WTC11 (cell line): ENCODE results near the gene FBH1. TPM values are rescaled to one million over a fixed set of nuclear protein-coding genes. Genes with fewer than 3 reads are reported as not detected.

Source experiments
- ATAC-seq: fragments of 200-7000 bp; cut with Tn5 transposase; 2 replicates; pipeline ENCODE4 v1.10.0; 2021; ENCODE audit warnings: mild to moderate bottlenecking, moderate library complexity
- CTCF ChIA-PET: fragments of 300-600 bp; sonication (Branson Sonifier 250); formaldehyde crosslinking; loops from one replicate; lab custom pipeline; 2021; ENCODE audit warnings: antibody characterized with exemption; lab: Charles Lee
- POLR2A ChIA-PET: fragments of 350-600 bp; sonication (Branson Sonifier 250); formaldehyde crosslinking; loops from one replicate; lab custom pipeline; 2021; ENCODE audit warnings: antibody characterized with exemption; lab: Charles Lee
- DNase-seq: peaks from one replicate; pipeline ENCODE4 v3.0.0; 2021; ENCODE audit warnings: low spot score
- H3K27ac Mint-ChIP-seq: 2 replicates; pipeline ENCODE4 v1.8.0; 2021; ENCODE audit warnings: mixed read lengths
- H3K27me3 Mint-ChIP-seq: 2 replicates; pipeline ENCODE4 v1.8.0; 2021; ENCODE audit warnings: low read depth, mild to moderate bottlenecking, moderate library complexity, mixed read lengths
- H3K36me3 Mint-ChIP-seq: 2 replicates; pipeline ENCODE4 v1.8.0; 2021; ENCODE audit warnings: mixed read lengths
- H3K4me1 Mint-ChIP-seq: 2 replicates; pipeline ENCODE4 v1.8.0; 2022; ENCODE audit warnings: mixed read lengths
- H3K4me3 Mint-ChIP-seq: 2 replicates; pipeline ENCODE4 v1.8.0; 2021; ENCODE audit warnings: mild to moderate bottlenecking, moderate library complexity, mixed read lengths
- H3K9me3 Mint-ChIP-seq: 2 replicates; pipeline ENCODE4 v1.8.0; 2021; ENCODE audit warnings: mixed read lengths
- ATF1 ChIP-seq: sonication (generic); formaldehyde crosslinking; IDR thresholded peaks from 2 replicates; pipeline ENCODE4 v1.8.1; 2023; ENCODE audit warnings: mild to moderate bottlenecking, moderate library complexity, missing genetic modification reagents
- CBFB ChIP-seq: sonication (generic); formaldehyde crosslinking; IDR thresholded peaks from 2 replicates; pipeline ENCODE4 v1.8.1; 2022; ENCODE audit warnings: mild to moderate bottlenecking, low read depth, missing genetic modification reagents
- EMX1 ChIP-seq: fragments of 250-450 bp; sonication (Bioruptor Pico); IDR thresholded peaks from 2 replicates; pipeline ENCODE4 v1.8.0; 2021; ENCODE audit warnings: mild to moderate bottlenecking
- FOXK1 ChIP-seq: sonication (generic); formaldehyde crosslinking; IDR thresholded peaks from 2 replicates; pipeline ENCODE4 v1.8.0; 2022; ENCODE audit warnings: mild to moderate bottlenecking, moderate library complexity, missing genetic modification reagents
- GTF2I ChIP-seq: fragments of 250-450 bp; sonication (Bioruptor Pico); conservative IDR thresholded peaks from 2 replicates; pipeline ENCODE4 v1.4.0; 2021; ENCODE audit warnings: mild to moderate bottlenecking
- NR1H2 ChIP-seq: sonication (generic); formaldehyde crosslinking; IDR thresholded peaks from 2 replicates; pipeline ENCODE4 v1.9.0; 2021; ENCODE audit warnings: mild to moderate bottlenecking, moderate library complexity, missing genetic modification reagents
- RELA ChIP-seq: sonication (generic); formaldehyde crosslinking; IDR thresholded peaks from 2 replicates; pipeline ENCODE4 v1.8.1; 2022; ENCODE audit warnings: missing genetic modification reagents, mild to moderate bottlenecking, borderline replicate concordance
- RORB ChIP-seq: fragments of 250-450 bp; sonication (Bioruptor Pico); IDR thresholded peaks from 2 replicates; pipeline ENCODE4 v1.9.0; 2021; ENCODE audit warnings: mild to moderate bottlenecking
- ZBTB21 ChIP-seq: sonication (generic); formaldehyde crosslinking; IDR thresholded peaks from 2 replicates; pipeline ENCODE4 v1.8.1; 2023; ENCODE audit warnings: mild to moderate bottlenecking, missing genetic modification reagents, borderline replicate concordance
- ZNF121 ChIP-seq: sonication (generic); formaldehyde crosslinking; IDR thresholded peaks from 2 replicates; pipeline ENCODE4 v1.8.0; 2023; ENCODE audit warnings: missing genetic modification reagents
- ZNF416 ChIP-seq: fragments of 250-450 bp; sonication (Bioruptor Pico); IDR thresholded peaks from 2 replicates; pipeline ENCODE4 v1.9.0; 2021; ENCODE audit warnings: mild to moderate bottlenecking, inconsistent platforms
- ZNF512 ChIP-seq: sonication (generic); formaldehyde crosslinking; IDR thresholded peaks from 2 replicates; pipeline ENCODE4 v1.8.1; 2022; ENCODE audit warnings: missing genetic modification reagents, borderline replicate concordance
- total RNA-seq: library from RNA; stranded (reverse); gene quantifications from 3 replicates; pipeline ENCODE4 v1.2.3, GENCODE V29; 2021
- TF ChIP-seq, protein P1 (sequence below): sonication (generic); formaldehyde crosslinking; conservative IDR thresholded peaks from 2 replicates; pipeline ENCODE4 v1.8.1; 2022; ENCODE audit warnings: mild to moderate bottlenecking, missing genetic modification reagents
- TF ChIP-seq, protein P2 (sequence below): sonication (generic); formaldehyde crosslinking; IDR thresholded peaks from 2 replicates; pipeline ENCODE4 v1.8.0; 2023; ENCODE audit warnings: missing genetic modification reagents, mild to moderate bottlenecking, borderline replicate concordance
- TF ChIP-seq, protein P3 (sequence below): fragments of 250-450 bp; sonication (Bioruptor Pico); IDR thresholded peaks from 2 replicates; pipeline ENCODE4 v1.9.0; 2021; ENCODE audit warnings: moderate library complexity, mild to moderate bottlenecking, inconsistent platforms, borderline replicate concordance
- TF ChIP-seq, protein P4 (sequence below): fragments of 250-450 bp; sonication (Bioruptor Pico); IDR thresholded peaks from 2 replicates; pipeline ENCODE4 v2.1.2; 2022; ENCODE audit warnings: mild to moderate bottlenecking, moderate library complexity
- TF ChIP-seq, protein P5 (sequence below): sonication (generic); formaldehyde crosslinking; IDR thresholded peaks from 2 replicates; pipeline ENCODE4 v1.8.1; 2023; ENCODE audit warnings: mild to moderate bottlenecking, missing genetic modification reagents
- TF ChIP-seq, protein P6 (sequence below): sonication (generic); formaldehyde crosslinking; IDR thresholded peaks from 2 replicates; pipeline ENCODE4 v1.8.0; 2023; ENCODE audit warnings: missing genetic modification reagents
- TF ChIP-seq, protein P7 (sequence below): fragments of 250-450 bp; sonication (Bioruptor Pico); IDR thresholded peaks from 2 replicates; pipeline ENCODE4 v1.8.0; 2021; ENCODE audit warnings: mild to moderate bottlenecking

FBH1 gene
- total RNA-seq, 1 experiment from 2014 or later: 66.8 TPM

DNA sequence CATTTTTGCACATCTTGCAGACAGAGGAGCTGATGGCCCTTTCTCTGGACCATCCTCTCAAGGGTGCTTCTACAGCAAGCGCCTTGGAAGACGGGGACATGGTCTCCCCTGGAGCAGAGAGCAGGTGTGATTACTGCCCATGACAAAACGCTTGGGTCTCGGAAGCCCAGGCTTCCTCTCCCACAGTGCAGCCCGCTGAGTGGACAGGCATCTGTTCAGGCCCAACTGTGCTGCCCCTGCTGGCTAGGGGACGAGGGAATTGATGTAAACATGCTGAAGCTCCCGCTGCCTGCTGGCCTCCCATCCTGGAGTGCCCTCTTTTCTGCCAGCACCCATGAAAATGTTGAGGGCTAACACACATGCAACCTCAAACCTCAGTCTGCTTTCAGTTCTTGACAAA, 73.0 kb downstream of the FBH1 start (continued):
- TF ChIP-seq CBFB (CRISPR knock-in tag) (no peak), ZBTB21 (CRISPR knock-in tag) (no peak), GTF2I (no peak)
- TF ChIP-seq, protein P1, sequence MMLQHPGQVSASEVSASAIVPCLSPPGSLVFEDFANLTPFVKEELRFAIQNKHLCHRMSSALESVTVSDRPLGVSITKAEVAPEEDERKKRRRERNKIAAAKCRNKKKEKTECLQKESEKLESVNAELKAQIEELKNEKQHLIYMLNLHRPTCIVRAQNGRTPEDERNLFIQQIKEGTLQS (CRISPR knock-in tag): no peak

DNA sequence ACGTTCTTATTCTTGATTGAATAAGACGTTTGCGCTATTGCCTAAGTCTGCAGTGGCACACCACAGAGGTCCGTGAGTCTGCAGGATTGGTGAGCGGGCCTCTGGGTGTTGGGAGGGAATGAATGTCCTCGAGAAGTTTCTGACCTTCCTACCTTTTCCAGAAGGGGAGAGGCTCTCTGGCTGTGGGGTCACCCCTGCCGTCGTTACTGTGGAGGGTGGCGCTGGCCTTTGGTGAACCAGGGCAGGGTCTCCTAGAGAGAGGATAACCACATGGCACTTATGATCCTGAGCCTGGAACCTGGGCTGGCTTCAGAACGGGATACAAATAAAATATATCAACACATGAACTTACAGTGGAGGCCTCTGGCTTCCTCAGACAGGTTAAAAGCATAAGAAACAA, 73.5 kb downstream of the FBH1 start:
- H3K4me3 Mint-ChIP-seq: no peak overlapping the region

GRCh38 chr10:5964736-5965135, 74.7 kb downstream of the FBH1 start:
- no peak overlapping the region for H3K4me3 Mint-ChIP-seq
- ChIA-PET POLR2A (no interaction called here), CTCF (interaction anchor here (0.6 to 1.3 kb wide), 2 partner anchors 122 to 147 kb away, joined by 4 to 5 read pairs; no protein-coding TSS in a partner anchor)
- no peak overlapping the region for H3K27ac Mint-ChIP-seq
- H3K27me3 Mint-ChIP-seq: no peaks in the 10 kb centered on the region
- no peaks in the 10 kb centered on the region for H3K9me3 Mint-ChIP-seq
- no peak for DNase-seq
- ATAC-seq: no peak
- H3K4me1 Mint-ChIP-seq: no peaks in the 10 kb centered on the region
- no peaks in the 10 kb centered on the region for H3K36me3 Mint-ChIP-seq
- TF ChIP-seq RELA (CRISPR knock-in tag) (no peak), ZNF416 (CRISPR knock-in tag) (no peak)
- TF ChIP-seq, protein P2, sequence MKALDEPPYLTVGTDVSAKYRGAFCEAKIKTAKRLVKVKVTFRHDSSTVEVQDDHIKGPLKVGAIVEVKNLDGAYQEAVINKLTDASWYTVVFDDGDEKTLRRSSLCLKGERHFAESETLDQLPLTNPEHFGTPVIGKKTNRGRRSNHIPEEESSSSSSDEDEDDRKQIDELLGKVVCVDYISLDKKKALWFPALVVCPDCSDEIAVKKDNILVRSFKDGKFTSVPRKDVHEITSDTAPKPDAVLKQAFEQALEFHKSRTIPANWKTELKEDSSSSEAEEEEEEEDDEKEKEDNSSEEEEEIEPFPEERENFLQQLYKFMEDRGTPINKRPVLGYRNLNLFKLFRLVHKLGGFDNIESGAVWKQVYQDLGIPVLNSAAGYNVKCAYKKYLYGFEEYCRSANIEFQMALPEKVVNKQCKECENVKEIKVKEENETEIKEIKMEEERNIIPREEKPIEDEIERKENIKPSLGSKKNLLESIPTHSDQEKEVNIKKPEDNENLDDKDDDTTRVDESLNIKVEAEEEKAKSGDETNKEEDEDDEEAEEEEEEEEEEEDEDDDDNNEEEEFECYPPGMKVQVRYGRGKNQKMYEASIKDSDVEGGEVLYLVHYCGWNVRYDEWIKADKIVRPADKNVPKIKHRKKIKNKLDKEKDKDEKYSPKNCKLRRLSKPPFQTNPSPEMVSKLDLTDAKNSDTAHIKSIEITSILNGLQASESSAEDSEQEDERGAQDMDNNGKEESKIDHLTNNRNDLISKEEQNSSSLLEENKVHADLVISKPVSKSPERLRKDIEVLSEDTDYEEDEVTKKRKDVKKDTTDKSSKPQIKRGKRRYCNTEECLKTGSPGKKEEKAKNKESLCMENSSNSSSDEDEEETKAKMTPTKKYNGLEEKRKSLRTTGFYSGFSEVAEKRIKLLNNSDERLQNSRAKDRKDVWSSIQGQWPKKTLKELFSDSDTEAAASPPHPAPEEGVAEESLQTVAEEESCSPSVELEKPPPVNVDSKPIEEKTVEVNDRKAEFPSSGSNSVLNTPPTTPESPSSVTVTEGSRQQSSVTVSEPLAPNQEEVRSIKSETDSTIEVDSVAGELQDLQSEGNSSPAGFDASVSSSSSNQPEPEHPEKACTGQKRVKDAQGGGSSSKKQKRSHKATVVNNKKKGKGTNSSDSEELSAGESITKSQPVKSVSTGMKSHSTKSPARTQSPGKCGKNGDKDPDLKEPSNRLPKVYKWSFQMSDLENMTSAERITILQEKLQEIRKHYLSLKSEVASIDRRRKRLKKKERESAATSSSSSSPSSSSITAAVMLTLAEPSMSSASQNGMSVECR: no peak
- TF ChIP-seq, protein P3, sequence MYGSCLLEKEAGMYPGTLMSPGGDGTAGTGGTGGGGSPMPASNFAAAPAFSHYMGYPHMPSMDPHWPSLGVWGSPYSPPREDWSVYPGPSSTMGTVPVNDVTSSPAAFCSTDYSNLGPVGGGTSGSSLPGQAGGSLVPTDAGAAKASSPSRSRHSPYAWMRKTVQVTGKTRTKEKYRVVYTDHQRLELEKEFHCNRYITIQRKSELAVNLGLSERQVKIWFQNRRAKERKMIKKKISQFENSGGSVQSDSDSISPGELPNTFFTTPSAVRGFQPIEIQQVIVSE (CRISPR knock-in tag): no peak

More for the DNA sequence above, 73.5 kb downstream of the FBH1 start:
- ATAC-seq (no peak), DNase-seq (no peak)
- Mint-ChIP-seq H3K36me3 (no peaks in the 10 kb centered on the region), H3K9me3 (no peaks in the 10 kb centered on the region), H3K4me1 (peaks cover 4% of the 10 kb centered on the region), H3K27ac (no peak overlapping the region), H3K27me3 (no peaks in the 10 kb centered on the region)
- TF ChIP-seq ATF1 (no peak), ZNF512 (no peak), EMX1 (CRISPR knock-in tag) (no peak), RORB (CRISPR knock-in tag) (no peak), ZNF121 (CRISPR knock-in tag) (no peak), NR1H2 (CRISPR knock-in tag) (no peak), FOXK1 (CRISPR knock-in tag) (no peak)
- TF ChIP-seq, protein P4, sequence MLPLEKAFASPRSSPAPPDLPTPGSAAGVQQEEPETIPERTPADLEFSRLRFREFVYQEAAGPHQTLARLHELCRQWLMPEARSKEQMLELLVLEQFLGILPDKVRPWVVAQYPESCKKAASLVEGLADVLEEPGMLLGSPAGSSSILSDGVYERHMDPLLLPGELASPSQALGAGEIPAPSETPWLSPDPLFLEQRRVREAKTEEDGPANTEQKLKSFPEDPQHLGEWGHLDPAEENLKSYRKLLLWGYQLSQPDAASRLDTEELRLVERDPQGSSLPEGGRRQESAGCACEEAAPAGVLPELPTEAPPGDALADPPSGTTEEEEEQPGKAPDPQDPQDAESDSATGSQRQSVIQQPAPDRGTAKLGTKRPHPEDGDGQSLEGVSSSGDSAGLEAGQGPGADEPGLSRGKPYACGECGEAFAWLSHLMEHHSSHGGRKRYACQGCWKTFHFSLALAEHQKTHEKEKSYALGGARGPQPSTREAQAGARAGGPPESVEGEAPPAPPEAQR (CRISPR knock-in tag): no peak
- TF ChIP-seq, protein P5, sequence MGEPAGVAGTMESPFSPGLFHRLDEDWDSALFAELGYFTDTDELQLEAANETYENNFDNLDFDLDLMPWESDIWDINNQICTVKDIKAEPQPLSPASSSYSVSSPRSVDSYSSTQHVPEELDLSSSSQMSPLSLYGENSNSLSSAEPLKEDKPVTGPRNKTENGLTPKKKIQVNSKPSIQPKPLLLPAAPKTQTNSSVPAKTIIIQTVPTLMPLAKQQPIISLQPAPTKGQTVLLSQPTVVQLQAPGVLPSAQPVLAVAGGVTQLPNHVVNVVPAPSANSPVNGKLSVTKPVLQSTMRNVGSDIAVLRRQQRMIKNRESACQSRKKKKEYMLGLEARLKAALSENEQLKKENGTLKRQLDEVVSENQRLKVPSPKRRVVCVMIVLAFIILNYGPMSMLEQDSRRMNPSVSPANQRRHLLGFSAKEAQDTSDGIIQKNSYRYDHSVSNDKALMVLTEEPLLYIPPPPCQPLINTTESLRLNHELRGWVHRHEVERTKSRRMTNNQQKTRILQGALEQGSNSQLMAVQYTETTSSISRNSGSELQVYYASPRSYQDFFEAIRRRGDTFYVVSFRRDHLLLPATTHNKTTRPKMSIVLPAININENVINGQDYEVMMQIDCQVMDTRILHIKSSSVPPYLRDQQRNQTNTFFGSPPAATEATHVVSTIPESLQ (CRISPR knock-in tag): no peak
- TF ChIP-seq, protein P6, sequence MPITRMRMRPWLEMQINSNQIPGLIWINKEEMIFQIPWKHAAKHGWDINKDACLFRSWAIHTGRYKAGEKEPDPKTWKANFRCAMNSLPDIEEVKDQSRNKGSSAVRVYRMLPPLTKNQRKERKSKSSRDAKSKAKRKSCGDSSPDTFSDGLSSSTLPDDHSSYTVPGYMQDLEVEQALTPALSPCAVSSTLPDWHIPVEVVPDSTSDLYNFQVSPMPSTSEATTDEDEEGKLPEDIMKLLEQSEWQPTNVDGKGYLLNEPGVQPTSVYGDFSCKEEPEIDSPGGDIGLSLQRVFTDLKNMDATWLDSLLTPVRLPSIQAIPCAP (CRISPR knock-in tag): no peak
- TF ChIP-seq, protein P7, sequence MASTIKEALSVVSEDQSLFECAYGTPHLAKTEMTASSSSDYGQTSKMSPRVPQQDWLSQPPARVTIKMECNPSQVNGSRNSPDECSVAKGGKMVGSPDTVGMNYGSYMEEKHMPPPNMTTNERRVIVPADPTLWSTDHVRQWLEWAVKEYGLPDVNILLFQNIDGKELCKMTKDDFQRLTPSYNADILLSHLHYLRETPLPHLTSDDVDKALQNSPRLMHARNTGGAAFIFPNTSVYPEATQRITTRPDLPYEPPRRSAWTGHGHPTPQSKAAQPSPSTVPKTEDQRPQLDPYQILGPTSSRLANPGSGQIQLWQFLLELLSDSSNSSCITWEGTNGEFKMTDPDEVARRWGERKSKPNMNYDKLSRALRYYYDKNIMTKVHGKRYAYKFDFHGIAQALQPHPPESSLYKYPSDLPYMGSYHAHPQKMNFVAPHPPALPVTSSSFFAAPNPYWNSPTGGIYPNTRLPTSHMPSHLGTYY (CRISPR knock-in tag): no peak
- ChIA-PET POLR2A (no interaction called here), CTCF (no interaction called here)
